Fibroblast of skin of left quadriceps (primary cell): Measurements from ENCODE around the gene MAD1L1.
A peak's percentile ranks its signal among the peaks of the same experiment; 100 is the strongest.
"Not testable (repeated sequence)": the region's sequence is repeated elsewhere in the genome, so short reads cannot be mapped to it uniquely, and the experiment has no call there.

Experiments used
- DNase-seq, 2 experiments: peaks; one replicate each; pipeline ENCODE4 v3.0.0-alpha.2; 2013; ENCODE audit warnings: low read depth in 2 of 2

MAD1L1 gene

DNA sequence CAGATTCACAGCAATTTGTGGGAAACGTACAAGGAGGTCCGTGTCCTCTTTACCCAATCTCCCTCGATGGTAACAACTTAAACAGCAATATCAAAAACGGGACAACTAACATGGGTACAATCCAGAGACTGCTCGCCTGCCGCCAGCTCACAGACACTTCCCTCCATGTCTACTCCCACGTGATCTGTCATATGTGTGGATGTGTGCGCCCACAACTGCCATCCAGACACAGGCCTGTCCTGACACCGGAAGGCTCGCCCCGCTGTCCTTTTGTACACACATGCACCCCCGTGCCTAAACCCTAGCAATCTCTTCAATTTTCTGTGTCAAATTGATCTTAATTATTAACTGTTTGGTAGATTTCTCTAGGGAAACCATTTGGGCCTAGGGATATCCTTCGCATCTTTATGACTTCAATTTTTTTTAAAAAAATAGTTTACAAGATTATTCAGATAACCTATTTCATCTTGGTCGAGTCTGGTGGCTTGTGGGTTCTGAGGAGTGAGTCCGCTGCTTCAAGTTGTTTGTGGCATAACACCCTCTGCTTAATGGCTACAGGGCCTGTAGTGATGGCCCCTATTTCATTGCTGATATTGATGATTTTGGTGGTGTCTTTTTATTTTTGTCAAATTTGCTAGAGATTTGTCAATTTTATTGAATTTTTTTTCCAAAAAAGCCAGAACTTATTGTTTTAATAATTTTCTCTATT is 260.6 kb downstream of the MAD1L1 start:
- DNase-seq, result no peak

DNA sequence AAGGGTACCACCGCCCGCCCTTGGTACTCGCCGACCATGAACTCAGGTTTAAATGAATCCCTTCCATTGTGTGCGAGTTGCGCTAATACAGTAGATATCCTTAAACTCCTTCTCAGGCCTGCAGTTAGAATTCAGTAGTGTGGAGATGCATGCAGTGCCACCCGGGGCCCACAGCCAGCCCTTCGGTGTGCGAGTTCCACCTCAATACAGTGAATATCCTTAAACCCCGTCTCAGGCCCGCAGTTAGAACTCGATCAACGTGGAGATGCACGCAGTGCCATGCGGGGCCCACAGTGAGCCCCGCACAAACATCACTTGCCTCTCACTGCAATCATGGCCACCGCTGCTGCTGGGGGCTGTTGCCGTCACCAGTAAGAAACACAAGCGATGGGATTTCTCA is 261.9 kb downstream of the MAD1L1 start:
- no peak for DNase-seq

DNA sequence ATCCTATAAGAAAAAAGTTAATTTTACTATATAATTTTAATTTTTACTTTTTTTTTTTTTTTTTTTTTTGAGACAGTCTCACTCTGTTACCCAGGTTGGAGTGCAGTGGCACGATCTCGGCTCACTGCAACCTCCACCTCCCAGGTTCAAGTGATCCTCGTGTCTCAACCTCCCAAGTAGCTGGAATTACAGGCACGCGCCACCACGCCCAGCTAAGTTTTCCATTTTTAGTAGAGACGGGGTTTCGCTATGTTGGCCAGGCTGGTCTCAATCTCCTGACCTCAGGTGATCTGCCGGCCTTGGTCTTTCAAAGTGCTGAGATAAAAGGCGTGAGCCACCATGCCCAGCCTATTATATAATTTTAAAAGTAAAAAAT is 262.5 kb downstream of the MAD1L1 start:
- not testable (repeated sequence) for DNase-seq

DNA sequence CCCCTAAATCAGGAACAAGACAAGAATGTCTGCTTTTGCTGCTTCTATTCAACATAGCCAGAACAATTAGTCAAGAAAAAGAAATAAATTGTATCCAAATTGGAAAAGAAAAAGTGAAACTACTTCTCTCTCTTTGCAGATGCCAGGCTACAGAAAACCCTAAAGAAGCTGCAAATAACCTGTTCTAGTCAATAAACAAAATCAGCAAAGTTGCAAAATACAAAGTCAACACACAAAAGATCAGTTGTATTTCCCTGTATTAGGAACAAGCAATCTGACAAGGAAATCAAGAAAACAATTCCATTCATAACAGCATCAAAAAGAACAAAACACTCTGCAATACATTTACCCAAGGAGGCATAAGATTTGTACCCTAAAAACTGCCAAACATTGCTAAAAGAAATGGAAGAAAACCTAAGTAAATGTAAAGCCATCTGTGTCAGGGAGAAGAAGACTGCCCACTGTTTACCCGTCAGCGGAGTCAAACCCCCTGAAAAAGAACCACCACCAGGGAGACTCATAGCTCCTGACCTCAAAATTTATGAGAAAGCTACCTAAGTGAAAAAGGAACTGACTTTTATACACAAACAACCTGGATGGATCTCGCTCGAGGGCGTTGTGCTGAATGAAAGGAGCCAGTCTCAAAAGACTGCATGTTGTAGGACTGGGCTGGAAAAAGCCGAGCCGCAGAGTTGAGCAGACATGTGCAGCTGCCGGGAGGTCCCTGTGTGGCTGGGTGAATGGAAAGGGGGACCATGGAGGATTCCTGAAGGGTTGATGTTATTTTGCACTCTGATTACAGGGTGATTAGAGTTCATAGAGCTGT is 263.1 kb downstream of the MAD1L1 start:
- DNase-seq, result no peak

DNA sequence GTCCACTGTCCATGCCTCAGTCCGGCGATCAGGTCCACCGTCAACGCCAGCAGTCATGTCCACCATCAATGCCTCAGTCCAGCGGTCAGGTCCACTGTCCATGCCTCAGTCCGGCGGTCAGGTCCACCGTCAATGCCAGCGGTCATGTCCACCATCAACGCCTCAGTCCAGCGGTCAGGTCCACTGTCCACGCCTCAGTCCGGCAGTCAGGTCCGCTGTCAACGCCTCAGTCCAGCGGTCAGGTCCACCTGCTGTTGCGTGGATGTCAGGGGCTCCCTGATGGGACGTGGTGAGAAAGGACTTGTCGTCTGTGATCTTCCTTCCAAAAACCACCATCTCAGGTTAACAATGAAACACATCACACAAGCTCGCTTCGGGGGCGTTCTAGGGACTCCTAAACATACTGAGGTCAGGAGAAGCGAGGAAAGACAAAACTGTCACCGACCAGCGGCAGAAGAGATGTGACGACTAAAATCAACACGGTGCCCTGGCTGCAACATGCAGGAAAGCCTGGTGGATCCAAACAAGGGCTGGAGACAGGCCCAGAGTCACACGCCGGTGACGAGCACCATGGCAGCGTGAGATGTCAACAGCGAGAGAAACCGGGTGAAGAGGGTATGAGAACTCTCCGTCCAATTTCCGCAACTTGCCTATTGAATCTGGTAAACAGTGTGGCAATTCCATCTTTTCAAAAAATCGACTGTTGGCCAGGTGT is 264.2 kb downstream of the MAD1L1 start:
- DNase-seq, result no peak

DNA sequence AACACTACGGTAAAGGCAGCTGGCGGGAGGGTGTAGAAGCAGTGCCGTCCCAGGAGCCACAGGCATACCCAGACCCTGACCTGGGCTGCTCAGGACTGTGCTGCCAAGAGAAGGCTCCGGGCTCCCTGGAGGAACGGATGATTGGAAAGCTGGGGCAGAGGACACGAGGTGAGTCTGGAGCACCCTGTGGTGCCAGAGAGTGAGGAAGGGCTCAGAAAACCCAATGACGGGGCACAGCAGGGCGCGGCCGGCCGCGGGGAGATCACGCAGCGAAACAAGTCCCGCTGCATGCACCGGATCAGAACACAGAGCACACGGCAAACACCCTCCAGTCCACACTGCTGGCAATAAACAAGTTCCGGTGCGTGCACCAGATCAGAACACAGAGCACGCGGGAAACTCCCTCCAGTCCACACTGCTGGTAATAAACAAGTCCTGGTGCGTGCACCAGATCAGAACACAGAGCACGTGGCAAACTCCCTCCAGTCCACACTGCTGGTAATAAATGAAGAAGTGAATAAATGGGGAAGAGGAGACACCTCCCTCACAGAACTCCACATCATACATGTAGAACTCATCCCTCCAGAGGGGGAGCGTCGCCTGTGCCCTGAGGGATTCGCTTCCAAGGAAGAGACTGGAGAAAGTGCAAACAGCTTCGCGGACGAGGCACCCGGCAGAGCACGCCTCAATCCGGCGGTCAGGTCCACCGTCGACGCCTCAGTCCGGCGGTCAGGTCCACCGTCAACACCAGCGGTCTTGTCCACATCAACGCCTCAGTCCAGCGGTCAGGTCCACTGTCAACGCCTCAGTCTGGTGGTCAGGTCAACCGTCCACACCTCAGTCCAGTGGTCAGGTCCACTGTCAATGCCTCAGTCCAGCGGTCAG is 265.0 kb downstream of the MAD1L1 start:
- DNase-seq, result no peak

DNA sequence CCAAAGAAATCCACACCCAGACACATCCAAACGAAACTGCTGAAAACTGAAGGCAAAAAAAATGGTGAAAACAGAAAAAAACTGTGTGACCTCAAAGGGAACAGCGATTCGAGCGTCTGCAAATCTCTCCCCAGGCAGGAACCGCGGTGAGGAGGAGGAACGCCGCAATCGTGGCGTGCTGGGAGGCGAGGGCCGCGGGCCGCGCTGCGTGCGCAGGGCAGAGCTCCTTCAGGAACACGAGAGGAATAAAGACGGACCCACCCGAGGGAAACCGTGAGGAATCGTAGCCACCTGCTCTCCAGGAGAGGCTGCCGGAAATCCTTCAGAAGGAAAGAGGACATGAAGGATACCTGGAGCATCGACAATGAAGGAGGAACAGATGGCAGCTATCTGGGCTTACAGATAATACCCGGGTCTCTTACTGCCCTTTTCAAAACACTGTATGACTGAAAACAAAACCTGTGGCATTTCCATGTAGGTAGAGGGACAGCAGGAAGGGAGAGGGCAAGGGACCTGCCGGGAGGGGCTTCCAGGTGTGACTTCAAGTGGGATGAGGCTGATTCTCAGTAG is 266.0 kb downstream of the MAD1L1 start:
- DNase-seq, result no peak

DNA sequence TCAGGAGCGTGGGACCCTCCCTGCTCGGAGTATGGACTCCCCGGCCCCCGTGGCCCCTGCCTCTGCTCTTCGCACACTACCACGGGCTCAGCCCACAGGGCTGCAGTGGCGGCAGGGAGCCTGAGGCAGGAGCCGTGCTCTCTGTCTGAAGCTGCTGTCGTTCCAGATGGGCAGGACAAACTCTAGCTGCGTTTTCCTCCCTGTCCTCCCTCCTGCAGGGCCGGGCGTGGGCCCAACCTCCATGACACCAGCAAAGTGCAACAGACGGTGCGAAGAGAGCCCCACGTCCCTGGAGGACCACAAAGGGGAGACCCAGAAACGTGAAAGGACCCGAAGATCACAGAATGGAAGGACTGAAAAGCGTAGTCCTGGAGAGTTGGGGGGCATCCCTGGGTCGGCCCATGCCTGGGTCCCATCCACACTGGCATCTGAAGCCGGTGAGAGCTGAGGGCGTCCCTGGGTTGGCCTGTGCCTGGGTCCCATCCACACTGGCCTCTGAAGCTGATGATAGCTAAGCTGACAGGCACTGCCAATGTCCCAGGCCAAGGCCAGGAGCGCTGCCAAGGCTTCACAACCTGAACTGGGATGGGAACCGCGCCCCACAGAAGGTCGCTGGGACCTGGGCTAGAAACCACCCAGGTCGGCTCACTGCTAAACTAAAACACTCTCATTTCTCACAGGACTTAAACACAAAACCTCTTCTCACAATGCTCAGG is 267.0 kb downstream of the MAD1L1 start:
- DNase-seq, result no peak

DNA sequence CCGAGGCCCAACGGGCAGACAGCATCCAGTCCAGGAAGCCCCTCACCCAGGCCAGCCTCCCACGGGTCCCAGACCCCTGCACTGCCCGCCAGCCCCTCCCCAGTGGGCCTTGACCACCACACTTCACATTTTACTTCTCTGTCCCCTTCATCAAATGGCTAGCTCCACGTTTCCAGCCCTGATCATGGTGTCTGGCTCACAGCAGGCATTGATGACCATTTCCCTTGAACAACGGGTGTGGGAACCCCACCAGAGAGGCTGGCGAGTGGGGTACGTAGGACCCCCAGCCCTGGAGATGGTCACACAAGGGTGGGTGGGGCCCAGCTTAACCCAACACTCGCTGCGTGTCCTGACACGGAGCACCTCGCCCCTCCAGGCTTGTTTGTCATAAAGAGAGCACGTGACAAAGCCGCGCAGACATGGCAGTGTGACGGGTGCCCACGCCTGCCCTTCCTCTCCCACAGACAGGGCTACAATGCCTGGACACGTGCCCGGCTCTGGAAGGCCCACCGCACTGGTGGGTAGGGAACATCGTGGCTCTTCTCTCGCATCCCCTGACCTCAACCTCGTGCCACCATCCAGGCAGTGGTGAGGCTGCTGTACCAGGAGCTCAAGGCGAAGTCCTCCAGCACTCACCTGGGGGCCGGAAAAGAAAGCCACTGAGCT is 267.7 kb downstream of the MAD1L1 start:
- no peak for DNase-seq

DNA sequence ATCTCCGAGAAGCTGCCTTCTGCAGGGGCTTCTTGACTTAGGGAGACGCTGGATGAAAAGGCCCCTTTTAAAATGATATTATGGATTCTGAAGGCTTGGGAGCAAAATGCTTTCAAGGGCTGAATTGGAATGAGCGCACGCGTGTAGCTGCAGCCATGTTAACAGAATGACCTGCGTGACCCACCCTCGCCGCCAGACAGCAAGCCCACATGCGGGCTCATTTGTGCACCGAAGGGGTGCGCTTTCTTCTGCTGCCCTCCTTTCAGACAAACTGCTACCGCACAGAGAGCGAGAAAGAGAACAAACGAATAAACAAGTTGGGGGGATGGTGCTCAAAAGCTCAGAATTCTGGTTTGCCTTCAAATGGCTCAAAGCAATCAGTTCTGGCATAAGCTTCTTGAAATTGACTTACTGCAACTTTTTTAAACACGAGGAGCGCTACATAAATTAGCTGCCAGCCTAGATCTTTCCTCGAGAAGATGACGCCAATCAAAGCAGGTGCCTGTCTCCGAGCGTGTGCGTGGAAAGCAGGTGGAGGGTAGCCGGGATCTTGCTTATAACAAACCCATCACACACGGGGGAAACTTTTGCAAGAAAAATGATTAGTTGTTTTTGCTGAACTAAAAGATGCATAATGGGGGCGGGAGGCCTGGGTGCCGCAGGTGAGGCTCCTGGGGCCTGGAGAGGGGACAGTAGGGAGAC is 268.4 kb downstream of the MAD1L1 start:
- no peak for DNase-seq

DNA sequence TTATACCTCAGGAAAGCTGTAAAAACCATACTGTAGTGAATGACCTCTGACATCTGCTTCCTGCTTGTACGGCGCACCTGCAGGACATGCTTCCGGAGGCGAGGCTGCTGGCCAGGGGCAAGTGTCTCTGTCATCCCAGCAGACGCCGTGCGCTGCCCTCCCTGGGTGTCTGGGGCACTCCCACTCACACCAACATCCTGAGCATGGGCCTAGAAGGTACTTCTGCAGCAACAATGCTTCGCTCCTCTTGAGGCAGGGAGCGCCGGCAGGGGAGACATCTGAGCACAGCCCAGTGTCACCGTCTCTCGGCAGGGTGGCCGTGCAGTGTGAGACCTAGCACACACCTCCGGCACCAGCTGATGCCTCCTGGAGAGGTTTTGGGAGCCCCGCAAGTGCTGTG is 269.2 kb downstream of the MAD1L1 start:
- no peak for DNase-seq

DNA sequence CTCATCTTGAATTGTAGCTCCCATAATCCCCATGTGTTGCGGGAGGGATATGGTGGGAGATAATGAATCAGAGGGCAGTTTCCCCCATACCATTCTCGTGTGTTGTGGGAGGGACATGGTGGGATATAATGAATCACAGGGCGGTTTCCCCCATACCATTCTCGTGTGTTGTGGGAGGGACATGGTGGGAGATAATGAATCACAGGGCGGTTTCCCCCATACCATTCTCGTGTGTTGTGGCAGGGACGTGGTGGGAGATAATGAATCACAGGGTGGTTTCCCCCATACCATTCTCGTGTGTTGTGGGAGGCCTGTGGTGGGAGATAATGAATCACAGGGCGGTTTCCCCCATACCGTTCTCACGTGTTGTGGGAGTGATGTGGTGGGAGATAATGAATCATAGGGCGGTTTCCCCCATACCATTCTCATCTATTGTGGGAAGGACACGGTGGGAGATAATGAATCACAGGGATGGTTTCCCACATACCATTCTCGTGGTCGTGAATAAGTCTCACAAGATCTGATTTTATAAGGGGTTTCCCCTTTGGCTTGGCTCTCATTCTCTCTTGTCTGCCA is 271.0 kb downstream of the MAD1L1 start:
- DNase-seq, result peak; percentile 96

DNA sequence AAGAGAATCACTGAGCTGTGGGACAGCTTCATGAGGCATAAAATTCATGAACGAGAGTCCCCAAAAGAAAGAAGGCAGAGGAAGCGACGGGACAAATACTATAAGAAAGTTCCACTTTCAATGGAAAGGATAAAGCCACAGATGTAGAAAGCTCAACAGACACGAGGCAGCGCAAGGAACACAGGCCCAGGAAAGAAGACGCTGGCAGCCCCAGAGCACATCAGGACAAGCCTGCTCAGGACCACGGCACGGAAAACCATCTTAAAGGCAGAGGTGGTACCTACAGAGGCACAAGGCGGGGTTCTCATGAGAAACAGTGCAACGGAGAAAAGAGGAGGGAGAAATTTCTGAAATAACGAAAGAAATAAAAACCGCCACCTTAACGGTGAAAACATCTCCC is 273.4 kb downstream of the MAD1L1 start:
- no peak for DNase-seq

DNA sequence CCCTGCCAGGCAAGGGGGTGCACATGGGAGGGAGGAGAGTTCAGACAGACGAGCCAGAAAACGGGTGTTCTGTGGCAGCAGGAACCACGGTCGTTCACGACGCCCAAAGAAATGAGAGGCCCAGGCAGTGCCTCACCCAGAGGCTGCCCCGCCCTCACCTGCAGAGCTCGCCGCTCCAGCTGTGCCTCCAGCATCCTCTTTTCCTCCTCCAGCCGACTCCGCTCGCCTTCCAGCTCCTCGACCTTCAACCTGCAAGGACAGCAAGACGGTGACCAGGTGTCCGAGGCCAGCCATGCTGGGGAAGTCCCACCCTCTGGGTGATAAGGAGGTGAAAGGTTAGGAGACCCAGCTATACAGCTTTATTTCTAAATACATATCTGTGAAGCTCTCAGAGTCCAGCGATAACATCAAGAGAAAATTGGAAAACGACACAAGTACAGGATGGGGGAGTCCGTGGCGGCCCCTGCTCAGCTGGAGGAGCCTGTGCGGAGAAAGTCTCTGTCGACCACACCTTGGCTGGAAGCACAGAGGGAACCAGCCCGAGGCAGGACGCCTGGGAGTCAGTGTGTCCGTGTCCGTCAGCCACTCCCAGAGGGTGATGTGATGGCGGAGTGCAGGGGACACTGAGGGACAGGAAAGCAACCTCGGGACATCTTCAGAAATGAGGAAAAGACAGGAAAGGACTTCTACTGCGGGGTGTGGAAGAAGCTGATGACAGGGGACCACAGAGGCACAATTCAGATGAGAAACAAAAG is 275.1 kb downstream of the MAD1L1 start:
- DNase-seq, result no peak

DNA sequence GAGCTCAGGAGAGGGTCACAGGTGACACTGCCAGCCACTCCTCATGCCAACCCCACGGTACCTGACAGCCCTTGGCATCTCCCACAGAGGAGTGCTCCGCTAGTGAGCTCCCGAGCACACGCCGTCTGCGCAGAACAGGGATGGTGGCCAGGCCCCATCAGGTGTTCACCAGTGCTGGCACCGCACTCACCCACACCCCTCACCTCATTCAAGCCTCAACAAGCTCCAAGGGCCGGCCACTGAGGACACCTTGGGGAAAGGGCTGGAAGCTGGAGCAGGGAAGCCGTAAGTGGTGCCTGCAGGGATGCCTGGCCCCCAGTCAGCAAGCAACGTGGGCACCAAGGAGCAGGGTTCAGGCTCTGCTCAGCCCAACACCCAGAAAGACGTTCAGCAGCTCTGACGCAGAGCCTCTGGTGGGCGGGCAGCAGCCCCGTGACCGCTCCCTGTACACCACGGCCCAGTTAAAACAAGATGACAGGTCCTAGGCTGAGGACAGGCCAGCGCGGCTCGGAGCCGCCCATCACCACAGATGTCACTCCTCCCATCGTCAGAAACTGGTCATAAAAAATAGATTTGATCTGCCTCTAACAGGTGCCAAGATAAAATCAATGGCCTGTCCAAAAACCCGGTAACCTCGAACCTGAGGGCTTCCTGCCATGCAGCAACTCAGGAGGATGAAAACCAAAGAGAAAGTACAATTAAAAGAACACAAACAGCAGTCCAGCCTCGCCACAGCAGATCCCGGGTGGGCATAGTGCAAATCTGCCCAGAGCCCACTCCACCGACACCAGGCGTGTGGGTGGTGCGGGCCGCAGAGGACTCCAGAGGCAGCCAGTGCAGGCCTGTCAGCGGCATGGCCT is 275.9 kb downstream of the MAD1L1 start:
- DNase-seq, result no peak

DNA sequence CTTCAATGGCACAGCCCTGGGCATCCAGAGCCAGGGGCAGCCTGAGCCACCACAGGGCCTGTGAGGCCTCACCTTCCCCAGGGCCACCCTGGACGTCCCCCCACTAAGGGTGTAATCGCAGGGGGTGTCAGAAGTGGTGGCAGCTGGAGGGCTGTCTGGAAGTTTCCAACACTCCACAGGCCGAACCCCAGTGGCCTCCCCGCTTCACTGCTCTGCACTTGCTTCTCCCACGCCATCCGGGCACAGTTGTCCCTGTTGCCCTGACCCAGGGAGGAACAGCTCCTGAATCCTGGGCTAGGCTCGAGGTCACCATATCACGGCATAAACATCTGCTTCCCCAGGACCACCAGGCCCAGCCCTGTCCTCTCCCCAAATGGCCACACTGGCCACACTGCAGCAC is 276.6 kb downstream of the MAD1L1 start:
- DNase-seq, result no peak

DNA sequence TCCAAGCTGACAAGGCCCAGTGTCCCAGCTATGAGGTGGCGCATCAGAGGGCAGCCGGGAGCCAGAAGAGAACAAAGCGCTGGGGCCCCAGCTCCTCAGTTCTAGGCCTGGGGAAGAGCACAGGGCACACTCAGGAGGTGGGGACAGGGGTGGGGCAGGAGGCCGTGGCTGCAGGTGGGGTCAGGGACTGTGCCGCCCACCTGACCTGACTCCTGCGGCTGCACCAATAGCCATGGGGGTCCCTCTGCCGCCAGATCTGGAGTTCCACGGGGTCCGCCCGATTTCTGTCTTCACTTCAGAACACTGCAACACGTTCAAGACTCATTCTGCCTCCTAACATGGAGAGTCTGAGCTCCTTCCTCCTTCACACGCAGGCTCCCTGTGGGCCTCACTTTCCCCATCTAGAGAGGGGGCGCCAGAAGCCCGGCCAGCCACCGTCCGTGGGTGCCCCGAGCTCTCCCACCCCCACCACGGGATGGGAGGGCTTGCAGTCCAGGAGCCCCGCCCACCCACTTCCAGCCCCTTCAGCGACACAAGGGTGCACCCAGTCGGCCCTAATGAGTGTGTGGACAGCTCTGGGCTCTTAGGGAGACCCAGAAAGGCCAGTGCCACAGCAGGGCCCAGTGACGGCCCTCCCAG is 278.3 kb downstream of the MAD1L1 start:
- peak in 1 of 2 experiments; percentile 19 for DNase-seq
